ENCODE data around the gene CACNA1G.

GRCh38 chr17:50554201-50554600 is 6.3 kb upstream of the CACNA1G start:
- TF ChIP-seq, protein P1, sequence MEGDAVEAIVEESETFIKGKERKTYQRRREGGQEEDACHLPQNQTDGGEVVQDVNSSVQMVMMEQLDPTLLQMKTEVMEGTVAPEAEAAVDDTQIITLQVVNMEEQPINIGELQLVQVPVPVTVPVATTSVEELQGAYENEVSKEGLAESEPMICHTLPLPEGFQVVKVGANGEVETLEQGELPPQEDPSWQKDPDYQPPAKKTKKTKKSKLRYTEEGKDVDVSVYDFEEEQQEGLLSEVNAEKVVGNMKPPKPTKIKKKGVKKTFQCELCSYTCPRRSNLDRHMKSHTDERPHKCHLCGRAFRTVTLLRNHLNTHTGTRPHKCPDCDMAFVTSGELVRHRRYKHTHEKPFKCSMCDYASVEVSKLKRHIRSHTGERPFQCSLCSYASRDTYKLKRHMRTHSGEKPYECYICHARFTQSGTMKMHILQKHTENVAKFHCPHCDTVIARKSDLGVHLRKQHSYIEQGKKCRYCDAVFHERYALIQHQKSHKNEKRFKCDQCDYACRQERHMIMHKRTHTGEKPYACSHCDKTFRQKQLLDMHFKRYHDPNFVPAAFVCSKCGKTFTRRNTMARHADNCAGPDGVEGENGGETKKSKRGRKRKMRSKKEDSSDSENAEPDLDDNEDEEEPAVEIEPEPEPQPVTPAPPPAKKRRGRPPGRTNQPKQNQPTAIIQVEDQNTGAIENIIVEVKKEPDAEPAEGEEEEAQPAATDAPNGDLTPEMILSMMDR (IDR thresholded peaks at IDR 0.05), result no peak
- TF ChIP-seq EZH2 (IDR thresholded peaks at IDR 0.05), result no peak
